Activated T-helper 2 cell treated with anti-CD3 and anti-CD28 coated beads, Interferon-gamma antibody, Interleukin-2, Interleukin-4, amounts not matched to agents 10 μg/mL and 5 μg/mL and 100 μg/mL, durations not matched to agents 14 hours and 24 hours and 36 hours (primary cell): Measurements from ENCODE around the gene CPA5. TPM values are rescaled to one million over a fixed set of nuclear protein-coding genes. Genes with fewer than 3 reads are reported as not detected.
"Not testable (repeated sequence)": the region's sequence is repeated elsewhere in the genome, so short reads cannot be mapped to it uniquely, and the experiment has no call there.

ENCODE experiments used
- DNase-seq: peaks from one replicate; pipeline ENCODE4 v3.0.0; 2021; ENCODE audit warnings: low spot score
- H3K27ac Mint-ChIP-seq: one replicate; pipeline ENCODE4 v1.8.0; 2021; ENCODE audit warnings: mixed read lengths
- H3K27me3 Mint-ChIP-seq: one replicate; pipeline ENCODE4 v1.8.0; 2021; ENCODE audit warnings: low read depth, mixed read lengths
- H3K36me3 Mint-ChIP-seq: one replicate; pipeline ENCODE4 v1.8.0; 2021; ENCODE audit warnings: low read depth, mixed read lengths
- H3K4me1 Mint-ChIP-seq: one replicate; pipeline ENCODE4 v1.8.0; 2021; ENCODE audit warnings: low read depth, mixed read lengths
- H3K4me3 Mint-ChIP-seq: one replicate; pipeline ENCODE4 v1.8.0; 2021; ENCODE audit warnings: low read depth, mild to moderate bottlenecking, moderate library complexity, mixed read lengths
- H3K9me3 Mint-ChIP-seq: one replicate; pipeline ENCODE4 v1.8.0; 2021; ENCODE audit warnings: mixed read lengths
- intact Hi-C: fragments of 100-400 bp; cut with micrococcal nuclease; formaldehyde crosslinking; loops from one replicate; pipeline ENCODE4 v1.15.1; 2023
- total RNA-seq: library from RNA; stranded (reverse); gene quantifications from 2 replicates; pipeline ENCODE4 v1.2.3, GENCODE V29; 2022

The CPA5 gene
- total RNA-seq, 1 donor from 2014 or later, result 0.66 TPM

DNA sequence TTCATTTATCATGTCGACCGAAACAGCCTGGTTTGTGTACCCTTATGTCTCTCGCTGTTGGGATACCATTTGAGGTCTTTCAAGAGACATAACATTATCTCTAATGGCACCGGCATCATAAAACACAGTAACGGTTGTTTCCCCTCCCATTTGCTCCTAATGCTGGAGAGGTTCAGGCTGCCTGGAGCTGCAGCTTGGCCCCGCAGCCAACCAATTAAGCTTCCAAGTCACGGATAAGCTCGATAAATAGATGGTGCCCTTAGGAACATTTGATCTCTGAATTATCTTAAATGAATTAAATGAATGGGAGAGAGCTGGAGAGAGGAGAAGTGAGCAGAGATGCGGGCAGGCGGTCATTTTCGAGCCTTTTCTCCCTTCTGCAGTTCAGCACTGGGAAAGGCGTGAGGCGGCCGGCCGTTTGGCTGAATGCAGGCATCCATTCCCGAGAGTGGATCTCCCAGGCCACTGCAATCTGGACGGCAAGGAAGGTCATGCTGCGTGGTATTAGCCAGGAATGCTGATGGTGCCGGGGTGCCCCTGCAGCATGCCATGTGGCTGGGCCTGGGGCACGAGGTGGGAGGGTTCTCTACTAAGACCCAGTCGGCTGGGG lies 39.1 kb upstream of the CPA5 start:
- H3K4me3 Mint-ChIP-seq, result no peak overlapping the region
- H3K9me3 Mint-ChIP-seq, result no peaks in the 10 kb centered on the region
- H3K27me3 Mint-ChIP-seq, result peaks cover 5% of the 10 kb centered on the region
- no peak for DNase-seq
- intact Hi-C loops, result no loop called here
- no peak overlapping the region for H3K27ac Mint-ChIP-seq
- no peaks in the 10 kb centered on the region for H3K36me3 Mint-ChIP-seq
- no peaks in the 10 kb centered on the region for H3K4me1 Mint-ChIP-seq

DNA sequence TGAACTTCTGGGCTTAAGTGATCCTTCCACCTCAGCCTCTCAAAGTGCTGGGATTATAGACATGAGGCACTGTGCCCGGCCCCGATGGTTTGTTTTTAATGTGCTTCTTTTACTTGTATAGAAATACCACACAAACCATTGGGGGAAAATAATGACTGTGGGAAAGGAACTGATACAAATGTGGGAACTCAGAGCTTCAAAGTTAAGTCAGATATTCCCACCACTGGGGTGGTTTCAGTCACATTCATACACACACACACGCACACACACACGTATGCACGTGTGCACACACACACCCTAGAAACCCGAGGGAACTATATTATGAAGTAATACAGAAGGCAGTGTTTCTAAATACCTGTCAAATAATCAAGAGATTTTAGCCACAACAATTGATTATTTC lies 34.6 kb upstream of the CPA5 start:
- intact Hi-C loops, result no loop called here
- H3K4me1 Mint-ChIP-seq, result no peaks in the 10 kb centered on the region
- H3K27ac Mint-ChIP-seq, result no peak overlapping the region
- no peak for DNase-seq
- peaks cover 3% of the 10 kb centered on the region for H3K27me3 Mint-ChIP-seq
- no peak overlapping the region for H3K4me3 Mint-ChIP-seq
- H3K9me3 Mint-ChIP-seq, result no peaks in the 10 kb centered on the region
- H3K36me3 Mint-ChIP-seq, result no peaks in the 10 kb centered on the region

DNA sequence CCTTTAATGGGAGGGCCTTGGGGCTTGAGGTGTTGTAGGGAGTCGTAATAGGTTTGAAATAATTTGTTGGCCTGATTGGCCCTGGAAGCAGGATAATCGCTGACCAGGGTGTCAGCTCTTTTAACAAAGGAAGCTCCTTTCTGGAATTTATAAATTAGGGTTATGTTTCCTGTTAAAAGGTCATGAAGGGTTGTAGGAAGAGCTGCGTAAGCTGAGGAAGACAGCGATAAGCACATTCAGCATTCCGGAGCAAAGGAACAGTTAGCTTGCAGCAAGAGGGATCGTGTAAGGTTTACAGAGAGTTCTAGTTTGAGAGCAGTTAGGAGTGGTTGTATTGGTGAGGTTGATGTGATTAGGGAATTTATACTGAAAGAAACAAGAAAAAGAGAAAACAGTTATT lies 30.3 kb upstream of the CPA5 start:
- no peak for DNase-seq
- Mint-ChIP-seq H3K36me3 (no peaks in the 10 kb centered on the region), H3K9me3 (no peaks in the 10 kb centered on the region), H3K27ac (no peak overlapping the region), H3K4me3 (no peak overlapping the region), H3K4me1 (no peaks in the 10 kb centered on the region), H3K27me3 (peaks cover 2% of the 10 kb centered on the region)
- intact Hi-C loops, result no loop called here

DNA sequence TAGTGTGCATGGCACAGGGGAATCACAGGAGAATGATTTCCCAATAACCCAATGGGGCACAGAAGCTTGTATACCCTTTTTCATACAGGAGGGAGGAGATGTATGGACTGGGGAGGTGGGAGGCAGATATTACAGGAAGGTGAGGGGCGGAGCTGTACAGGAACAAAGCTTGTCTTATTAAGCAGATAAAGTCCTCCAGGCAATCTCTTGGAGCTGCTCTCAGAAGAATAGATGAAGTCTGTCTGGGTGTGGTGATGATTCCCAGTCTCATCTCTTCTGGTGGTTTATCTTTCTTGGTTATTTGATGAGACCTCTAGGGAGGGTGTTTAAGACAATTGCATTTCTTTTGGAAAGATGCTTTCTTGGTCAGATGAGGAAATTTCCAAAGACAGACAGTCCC lies 25.1 kb upstream of the CPA5 start:
- Mint-ChIP-seq H3K4me3 (no peak overlapping the region), H3K27me3 (peaks cover 2% of the 10 kb centered on the region), H3K36me3 (no peaks in the 10 kb centered on the region), H3K9me3 (no peaks in the 10 kb centered on the region), H3K4me1 (no peaks in the 10 kb centered on the region), H3K27ac (no peak overlapping the region)
- intact Hi-C loops, result no loop called here
- no peak for DNase-seq

DNA sequence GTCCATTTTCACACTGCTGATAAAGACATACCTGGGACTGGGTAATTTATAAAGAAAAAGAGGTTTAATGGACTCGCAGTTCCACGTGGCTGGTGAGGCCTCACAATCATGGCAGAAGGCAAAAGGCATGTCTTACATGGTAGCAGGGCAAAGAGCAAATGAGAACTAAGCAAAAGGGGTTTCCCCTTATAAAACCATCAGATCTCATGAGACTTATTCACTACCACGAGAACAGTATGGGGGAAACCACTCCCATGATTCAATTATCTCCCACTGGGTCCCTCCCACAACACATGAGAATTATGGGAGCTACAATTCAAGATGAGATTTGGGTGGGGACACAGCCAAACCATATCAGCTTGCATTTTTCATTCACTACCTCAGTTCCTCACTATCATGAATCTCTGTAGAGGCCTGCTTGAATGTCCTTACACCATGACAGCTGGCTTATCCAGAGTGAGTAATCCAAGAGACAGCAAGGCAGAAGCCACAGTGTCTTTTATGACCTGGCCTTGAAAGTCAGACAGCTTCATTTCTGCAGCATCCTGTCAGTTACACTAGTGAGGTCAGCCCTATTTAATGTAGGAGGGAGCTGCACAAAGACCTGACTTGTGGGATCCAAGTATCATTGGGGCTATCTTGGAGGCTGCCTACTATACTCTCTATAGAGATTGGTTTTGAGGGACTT lies 22.9 kb upstream of the CPA5 start:
- intact Hi-C loops, H3K27me3 Mint-ChIP-seq, H3K9me3 Mint-ChIP-seq, H3K36me3 Mint-ChIP-seq, H3K4me1 Mint-ChIP-seq, H3K4me3 Mint-ChIP-seq, H3K27ac Mint-ChIP-seq, DNase-seq: not testable (repeated sequence)

DNA sequence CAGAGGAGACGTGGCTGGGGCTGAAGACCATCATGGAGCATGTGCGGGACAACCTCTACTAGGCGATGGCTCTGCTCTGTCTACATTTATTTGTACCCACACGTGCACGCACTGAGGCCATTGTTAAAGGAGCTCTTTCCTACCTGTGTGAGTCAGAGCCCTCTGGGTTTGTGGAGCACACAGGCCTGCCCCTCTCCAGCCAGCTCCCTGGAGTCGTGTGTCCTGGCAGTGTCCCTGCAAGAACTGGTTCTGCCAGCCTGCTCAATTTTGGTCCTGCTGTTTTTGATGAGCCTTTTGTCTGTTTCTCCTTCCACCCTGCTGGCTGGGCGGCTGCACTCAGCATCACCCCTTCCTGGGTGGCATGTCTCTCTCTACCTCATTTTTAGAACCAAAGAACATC lies 22.0 kb upstream of the CPA5 start:
- intact Hi-C loops, result no loop called here
- H3K9me3 Mint-ChIP-seq, result no peaks in the 10 kb centered on the region
- no peak overlapping the region for H3K4me3 Mint-ChIP-seq
- DNase-seq, result no peak
- H3K27me3 Mint-ChIP-seq, result no peaks in the 10 kb centered on the region
- H3K4me1 Mint-ChIP-seq, result no peaks in the 10 kb centered on the region
- H3K36me3 Mint-ChIP-seq, result no peaks in the 10 kb centered on the region
- no peak overlapping the region for H3K27ac Mint-ChIP-seq

DNA sequence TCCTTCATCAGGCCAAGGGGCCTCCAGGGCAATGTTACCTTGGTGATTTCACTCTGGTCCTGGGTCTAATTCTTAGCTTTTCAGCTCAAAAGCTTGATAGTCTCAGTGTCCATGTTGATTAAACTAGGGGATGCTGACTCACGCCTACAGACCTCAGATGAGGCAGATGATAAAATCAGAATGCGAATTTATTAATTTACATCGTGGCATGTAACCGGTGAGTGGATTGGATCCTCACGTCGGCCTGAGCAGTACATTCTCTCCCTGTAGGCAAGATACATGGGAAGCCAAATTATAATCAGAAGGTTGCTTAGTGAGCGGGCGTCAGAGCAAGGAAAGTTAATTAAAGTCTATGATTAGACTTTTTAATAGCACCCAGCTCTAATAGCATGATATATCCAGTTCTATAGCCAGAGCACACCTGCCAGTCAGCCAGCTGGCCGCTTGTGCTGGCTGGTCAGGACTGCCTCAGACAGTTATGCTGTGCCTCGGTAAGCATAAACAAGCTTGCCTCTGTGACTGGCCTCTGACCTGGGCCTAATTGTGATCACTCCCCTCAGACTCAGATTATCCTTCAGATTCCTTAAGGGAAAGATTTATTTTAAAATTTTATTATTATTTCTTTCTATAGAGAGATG lies 20.2 kb upstream of the CPA5 start:
- Mint-ChIP-seq H3K4me1 (no peaks in the 10 kb centered on the region), H3K27ac (no peak overlapping the region), H3K27me3 (no peaks in the 10 kb centered on the region), H3K36me3 (no peaks in the 10 kb centered on the region), H3K4me3 (no peak overlapping the region), H3K9me3 (no peaks in the 10 kb centered on the region)
- DNase-seq, result no peak
- intact Hi-C loops, result no loop called here

DNA sequence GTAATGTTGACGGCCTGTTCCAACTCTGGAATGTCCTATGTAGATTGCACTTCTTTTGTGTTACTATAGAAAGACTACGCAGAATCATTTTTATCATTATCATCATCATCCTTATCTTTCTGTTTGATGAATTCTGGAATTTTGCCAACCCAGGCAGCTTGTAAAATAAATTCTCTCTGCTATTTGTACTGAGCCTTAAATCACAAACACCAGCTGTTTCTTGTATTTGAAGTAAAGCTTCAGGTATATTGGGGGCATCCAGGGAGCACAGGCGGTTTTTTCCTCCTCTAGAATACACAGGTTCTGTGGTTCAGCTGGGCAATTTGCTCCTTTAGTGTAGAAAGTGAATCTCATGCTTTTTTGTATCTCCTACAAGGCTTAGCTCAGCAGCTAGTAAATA lies 14.9 kb upstream of the CPA5 start:
- no peak overlapping the region for H3K27ac Mint-ChIP-seq
- peaks cover 5% of the 10 kb centered on the region for H3K27me3 Mint-ChIP-seq
- H3K36me3 Mint-ChIP-seq, result no peaks in the 10 kb centered on the region
- DNase-seq, result no peak
- intact Hi-C loops, result no loop called here
- H3K9me3 Mint-ChIP-seq, result no peaks in the 10 kb centered on the region
- no peak overlapping the region for H3K4me3 Mint-ChIP-seq
- peaks cover 4% of the 10 kb centered on the region for H3K4me1 Mint-ChIP-seq

DNA sequence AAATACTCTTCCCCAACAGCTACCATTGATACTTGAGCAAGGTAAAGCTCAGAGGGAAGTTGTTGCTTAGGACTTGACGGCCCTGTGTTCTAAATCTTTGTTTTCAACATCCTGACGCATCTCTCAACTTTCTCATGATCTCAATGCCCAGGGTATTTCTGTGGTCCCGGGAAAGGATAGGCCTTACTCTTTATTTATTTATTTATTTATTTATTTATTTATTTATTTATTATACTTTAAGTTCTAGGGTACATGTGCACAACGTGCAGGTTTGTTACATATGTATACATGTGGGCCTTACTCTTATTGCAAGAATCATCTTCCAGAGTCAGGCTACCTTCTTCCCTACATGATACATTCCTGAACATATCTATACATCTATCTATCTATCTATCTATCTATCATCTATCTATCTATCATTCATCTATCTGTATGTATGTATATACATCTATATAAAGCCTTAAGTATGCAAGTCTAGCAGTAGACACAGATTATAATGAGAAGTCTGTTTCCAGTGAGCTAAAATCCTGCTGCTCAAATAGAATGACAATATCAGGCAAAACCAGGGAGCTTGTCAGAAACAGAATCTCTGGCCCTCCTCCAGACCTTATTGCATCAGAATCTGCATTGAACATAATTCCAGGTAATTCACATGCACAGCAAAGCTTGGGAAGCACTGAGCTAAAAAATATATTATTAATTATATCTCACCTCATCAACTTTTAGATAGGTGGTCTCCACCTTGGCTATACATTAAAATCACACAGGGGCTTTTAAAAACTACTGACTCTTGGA lies 12.2 kb upstream of the CPA5 start:
- Mint-ChIP-seq H3K9me3 (no peaks in the 10 kb centered on the region), H3K27me3 (peaks cover 5% of the 10 kb centered on the region), H3K4me1 (peaks cover 4% of the 10 kb centered on the region), H3K36me3 (no peaks in the 10 kb centered on the region), H3K27ac (no peak overlapping the region), H3K4me3 (no peak overlapping the region)
- intact Hi-C loops, result no loop called here
- no peak for DNase-seq

DNA sequence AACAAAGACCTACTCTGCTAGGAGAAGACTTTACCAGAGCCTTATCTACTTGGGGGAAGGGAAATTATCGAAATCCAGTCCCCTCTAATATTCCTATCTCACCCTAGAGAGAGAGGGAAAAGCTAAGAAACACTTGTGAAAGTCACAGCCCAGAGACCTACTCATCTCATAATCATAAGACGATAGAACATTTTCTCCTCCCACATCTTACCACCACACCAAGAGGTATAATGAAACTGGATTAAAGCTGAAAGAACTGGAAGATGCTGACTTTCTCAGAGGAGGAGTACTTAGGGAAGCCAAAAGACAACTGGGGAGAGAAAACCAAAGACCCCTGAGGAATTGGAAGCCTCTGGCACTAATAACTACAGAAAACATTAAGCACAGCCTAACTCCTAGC lies 10.8 kb upstream of the CPA5 start:
- Mint-ChIP-seq H3K36me3 (no peaks in the 10 kb centered on the region), H3K27me3 (peaks cover 5% of the 10 kb centered on the region), H3K4me3 (no peak overlapping the region), H3K4me1 (peaks cover 4% of the 10 kb centered on the region), H3K27ac (no peak overlapping the region), H3K9me3 (no peaks in the 10 kb centered on the region)
- no peak for DNase-seq
- intact Hi-C loops, result no loop called here

DNA sequence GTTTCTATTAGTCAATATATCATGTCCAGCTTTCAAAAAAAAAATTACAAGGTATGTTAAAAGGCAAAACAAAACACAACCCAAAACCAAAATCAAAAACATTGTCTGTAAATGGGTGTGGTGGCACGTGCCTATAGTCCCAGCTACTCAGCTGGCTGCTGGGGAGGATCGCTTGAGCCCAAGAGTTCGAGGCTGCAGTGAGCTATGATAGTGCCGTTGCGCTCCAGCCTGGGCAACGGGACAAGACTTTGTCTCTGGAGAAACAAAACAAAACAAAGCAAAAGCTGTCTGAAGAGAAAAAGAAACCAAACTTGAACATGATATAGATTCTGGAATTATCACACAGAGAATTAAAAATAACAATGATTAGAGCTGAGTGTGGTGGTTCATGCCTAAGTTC lies 10.3 kb upstream of the CPA5 start:
- Mint-ChIP-seq H3K4me3 (no peak overlapping the region), H3K4me1 (peaks cover 4% of the 10 kb centered on the region), H3K27me3 (peaks cover 5% of the 10 kb centered on the region), H3K27ac (no peak overlapping the region), H3K9me3 (no peaks in the 10 kb centered on the region), H3K36me3 (no peaks in the 10 kb centered on the region)
- no peak for DNase-seq
- intact Hi-C loops, result no loop called here

DNA sequence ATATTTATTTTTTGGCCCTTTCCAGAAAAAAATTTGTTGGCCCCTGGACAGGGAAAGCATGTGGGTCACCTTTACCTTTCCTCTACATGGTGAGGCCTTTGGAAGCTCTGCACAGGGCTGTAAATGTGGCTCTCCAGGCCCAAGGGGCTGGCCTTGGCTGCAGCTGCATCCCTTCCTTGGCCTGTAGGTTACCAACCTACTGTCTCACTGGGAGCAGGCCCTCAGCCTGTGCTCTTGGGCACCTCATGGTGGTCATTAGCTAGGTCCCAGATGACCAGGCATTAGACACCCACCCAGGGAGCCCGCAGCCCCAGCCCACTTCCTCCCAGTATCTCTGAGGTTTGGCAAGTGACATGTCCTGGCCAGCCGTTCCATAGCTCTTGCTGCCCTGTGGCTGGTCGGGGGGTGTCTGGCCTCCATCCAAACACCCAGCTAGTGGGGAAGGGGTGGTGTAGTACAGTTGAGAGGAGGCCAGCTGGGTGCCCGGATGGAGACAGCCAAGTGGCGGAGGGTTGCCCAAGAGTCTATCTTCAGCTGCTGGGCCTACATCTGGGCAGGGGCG lies 7.1 kb upstream of the CPA5 start:
- no peak overlapping the region for H3K27ac Mint-ChIP-seq
- peaks cover 4% of the 10 kb centered on the region for H3K4me1 Mint-ChIP-seq
- H3K9me3 Mint-ChIP-seq, result no peaks in the 10 kb centered on the region
- H3K36me3 Mint-ChIP-seq, result no peaks in the 10 kb centered on the region
- peaks cover 2% of the 10 kb centered on the region for H3K27me3 Mint-ChIP-seq
- H3K4me3 Mint-ChIP-seq, result no peak overlapping the region
- no peak for DNase-seq
- intact Hi-C loops, result no loop called here

DNA sequence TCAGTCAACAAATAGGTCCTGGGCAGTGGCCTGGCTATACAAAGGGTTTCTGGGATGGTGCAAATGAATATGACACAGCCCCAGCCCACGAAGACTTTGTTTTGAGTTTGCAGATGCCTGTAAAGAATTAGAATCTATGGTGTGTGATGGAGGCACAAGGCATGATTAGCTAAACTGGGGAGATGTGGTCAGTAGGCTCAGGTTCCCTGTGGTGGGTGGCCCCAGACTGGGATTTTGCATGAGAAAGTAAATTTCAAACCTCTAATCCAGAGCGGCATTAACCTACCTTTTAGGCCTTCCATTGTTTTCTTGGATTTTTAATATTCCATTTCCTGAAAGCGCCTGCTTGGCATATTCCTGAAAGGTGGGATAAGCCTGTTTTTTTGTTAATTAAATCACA lies 6.4 kb upstream of the CPA5 start:
- Mint-ChIP-seq H3K36me3 (no peaks in the 10 kb centered on the region), H3K27me3 (peaks cover 2% of the 10 kb centered on the region), H3K9me3 (no peaks in the 10 kb centered on the region), H3K27ac (no peak overlapping the region), H3K4me3 (no peak overlapping the region), H3K4me1 (peaks cover 4% of the 10 kb centered on the region)
- no peak for DNase-seq
- intact Hi-C loops, result no loop called here
